Endodermal cell (in vitro differentiated cells): ENCODE data around the gene DAB1. TPM values are rescaled to one million over a fixed set of nuclear protein-coding genes. Genes with fewer than 3 reads are reported as not detected.

ENCODE experiments used
- DNase-seq: peaks from one replicate; pipeline ENCODE4 v3.0.0-alpha.2; 2017
- H3K27ac ChIP-seq: 2 replicates; pipeline ENCODE4 v1.5.1; 2013; ENCODE audit warnings: mild to moderate bottlenecking, low read depth, low read length, moderate library complexity
- H3K27me3 ChIP-seq: 2 replicates; pipeline ENCODE4 v1.6.1; 2013; ENCODE audit warnings: mild to moderate bottlenecking, low read length, moderate library complexity; ENCODE audit not compliant: insufficient read depth, control insufficient read depth, poor library complexity, severe bottlenecking
- H3K36me3 ChIP-seq: 2 replicates; pipeline ENCODE4 v1.7.0; 2013; ENCODE audit warnings: mild to moderate bottlenecking, low read length, moderate library complexity; ENCODE audit not compliant: control insufficient read depth, insufficient read depth
- H3K4me1 ChIP-seq: one replicate; pipeline ENCODE4 v1.7.0; 2013; ENCODE audit warnings: low read length; ENCODE audit not compliant: control insufficient read depth, insufficient read depth
- H3K4me3 ChIP-seq: 2 replicates; pipeline ENCODE4 v1.5.1; 2013; ENCODE audit warnings: mild to moderate bottlenecking, low read length, moderate library complexity
- H3K9ac ChIP-seq: 2 replicates; pipeline ENCODE4 v1.6.1; 2013; ENCODE audit warnings: mild to moderate bottlenecking, low read length, moderate library complexity; ENCODE audit not compliant: poor library complexity, severe bottlenecking; ENCODE audit errors: extremely low read depth
- H3K9me3 ChIP-seq: 2 replicates; pipeline ENCODE4 v1.6.1; 2013; ENCODE audit warnings: mild to moderate bottlenecking, low read length, moderate library complexity; ENCODE audit not compliant: control insufficient read depth
- H3K27ac Mint-ChIP-seq: 2 replicates; pipeline ENCODE4 v1.8.0; 2020; ENCODE audit warnings: mixed read lengths
- H3K27me3 Mint-ChIP-seq: 2 replicates; pipeline ENCODE4 v1.8.0; 2021; ENCODE audit warnings: mild to moderate bottlenecking, mixed read lengths; ENCODE audit not compliant: insufficient read depth
- H3K36me3 Mint-ChIP-seq: 2 replicates; pipeline ENCODE4 v1.8.0; 2020; ENCODE audit warnings: low read depth, mixed read lengths
- H3K4me1 Mint-ChIP-seq: 2 replicates; pipeline ENCODE4 v1.8.0; 2020; ENCODE audit warnings: mixed read lengths
- H3K4me3 Mint-ChIP-seq: 2 replicates; pipeline ENCODE4 v1.8.0; 2020; ENCODE audit warnings: mild to moderate bottlenecking, moderate library complexity, mixed read lengths
- H3K9me3 Mint-ChIP-seq: 2 replicates; pipeline ENCODE4 v1.8.0; 2020; ENCODE audit warnings: mild to moderate bottlenecking, mixed read lengths
- WGBS, 2 experiments: methylation state at CpG; one replicate each; pipeline versions ENCODE4 v1.1.5 to v1.1.7; 2013; ENCODE audit warnings: missing lambda C conversion rate in 2 of 2, mixed read lengths in 1 of 2; ENCODE audit not compliant: insufficient coverage in 1 of 2, insufficient read length in 1 of 2; 5-methylcytosine and 5-hydroxymethylcytosine counted together
- total RNA-seq, 2 donors: library from RNA; stranded (reverse); fragmentation: NEBNext Ultra II Directional in 1 of 2; extraction: Animal tissue kit (Norgen Biotek cat#: 25700) in 1 of 2; gene quantifications; 2 replicates in 1 of 2; 3 replicates in 1 of 2; pipeline ENCODE4 v1.2.1, GENCODE V29; 2021
- TF ChIP-seq, protein P1 (sequence below): fragments of 200-600 bp; sonication (generic); conservative IDR thresholded peaks from 2 replicates; pipeline ENCODE4 v1.5.0; 2021; ENCODE audit warnings: antibody characterized with exemption, mild to moderate bottlenecking

Gene DAB1
- total RNA-seq, 2 donors from 2014 or later = 32.0 to 36.2 TPM

DNA sequence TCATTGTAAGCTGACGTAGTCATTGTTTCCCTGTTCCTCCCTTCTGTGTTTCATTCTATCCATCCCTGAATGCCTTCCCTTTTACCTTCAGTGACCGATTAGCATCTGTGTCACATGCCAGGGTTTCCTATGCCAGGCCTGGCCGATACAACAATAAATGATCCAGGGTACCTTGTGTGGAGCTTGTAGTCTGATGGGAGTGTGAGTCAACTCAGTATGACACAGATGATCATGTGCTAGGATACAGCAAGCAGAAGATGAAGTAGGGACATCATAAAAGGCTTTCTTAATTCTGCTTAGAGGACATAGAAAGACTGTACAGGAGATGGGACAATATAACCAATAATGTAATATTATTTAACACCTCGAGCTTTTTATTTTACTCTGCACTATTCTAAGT, 294.0 kb downstream of the DAB1 start:
- Mint-ChIP-seq H3K36me3 (no peaks in the 10 kb centered on the region), H3K27ac (no peak overlapping the region), H3K9me3 (no peaks in the 10 kb centered on the region), H3K4me3 (no peak overlapping the region), H3K4me1 (no peaks in the 10 kb centered on the region), H3K27me3 (no peaks in the 10 kb centered on the region)
- no peak overlapping the region for H3K27ac ChIP-seq
- H3K9ac ChIP-seq = no peak overlapping the region
- H3K9me3 ChIP-seq = no peaks in the 10 kb centered on the region
- WGBS, 2 experiments = 92 to 93% methylated on average over 1 to 4 of the region's 4 CpGs
- no peak overlapping the region for H3K4me3 ChIP-seq
- TF ChIP-seq, protein P1, sequence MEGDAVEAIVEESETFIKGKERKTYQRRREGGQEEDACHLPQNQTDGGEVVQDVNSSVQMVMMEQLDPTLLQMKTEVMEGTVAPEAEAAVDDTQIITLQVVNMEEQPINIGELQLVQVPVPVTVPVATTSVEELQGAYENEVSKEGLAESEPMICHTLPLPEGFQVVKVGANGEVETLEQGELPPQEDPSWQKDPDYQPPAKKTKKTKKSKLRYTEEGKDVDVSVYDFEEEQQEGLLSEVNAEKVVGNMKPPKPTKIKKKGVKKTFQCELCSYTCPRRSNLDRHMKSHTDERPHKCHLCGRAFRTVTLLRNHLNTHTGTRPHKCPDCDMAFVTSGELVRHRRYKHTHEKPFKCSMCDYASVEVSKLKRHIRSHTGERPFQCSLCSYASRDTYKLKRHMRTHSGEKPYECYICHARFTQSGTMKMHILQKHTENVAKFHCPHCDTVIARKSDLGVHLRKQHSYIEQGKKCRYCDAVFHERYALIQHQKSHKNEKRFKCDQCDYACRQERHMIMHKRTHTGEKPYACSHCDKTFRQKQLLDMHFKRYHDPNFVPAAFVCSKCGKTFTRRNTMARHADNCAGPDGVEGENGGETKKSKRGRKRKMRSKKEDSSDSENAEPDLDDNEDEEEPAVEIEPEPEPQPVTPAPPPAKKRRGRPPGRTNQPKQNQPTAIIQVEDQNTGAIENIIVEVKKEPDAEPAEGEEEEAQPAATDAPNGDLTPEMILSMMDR = no peak
- H3K4me1 ChIP-seq = no peaks in the 10 kb centered on the region
- no peaks in the 10 kb centered on the region for H3K36me3 ChIP-seq
- DNase-seq = no peak
- no peaks in the 10 kb centered on the region for H3K27me3 ChIP-seq

DNA sequence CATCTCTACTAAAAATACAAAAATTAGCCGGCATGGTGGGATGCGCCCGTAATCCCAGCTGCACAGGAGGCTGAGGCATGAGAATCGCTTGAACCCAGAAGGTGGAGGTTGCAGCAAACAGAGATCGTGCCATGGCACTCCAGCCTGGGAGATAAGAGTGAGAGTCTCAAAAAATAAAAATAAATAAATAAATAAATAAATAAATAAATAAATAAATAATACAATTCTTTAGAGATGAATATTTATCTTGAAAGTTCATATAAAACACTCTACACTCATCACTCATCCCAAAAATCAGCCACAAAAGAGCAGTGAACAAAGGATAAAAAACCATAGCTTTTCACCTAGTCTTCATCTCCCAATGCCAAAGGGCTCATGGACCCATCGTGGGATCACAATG, 295.9 kb downstream of the DAB1 start:
- WGBS, 2 experiments = 87 to 97% methylated on average over 3 to 6 of the region's 6 CpGs
- Mint-ChIP-seq H3K36me3 (no peaks in the 10 kb centered on the region), H3K4me1 (no peaks in the 10 kb centered on the region), H3K4me3 (no peak overlapping the region), H3K27ac (no peak overlapping the region), H3K9me3 (no peaks in the 10 kb centered on the region), H3K27me3 (no peaks in the 10 kb centered on the region)
- peaks cover 3% of the 10 kb centered on the region for H3K36me3 ChIP-seq
- H3K4me3 ChIP-seq = no peak overlapping the region
- H3K4me1 ChIP-seq = no peaks in the 10 kb centered on the region
- H3K27me3 ChIP-seq = no peaks in the 10 kb centered on the region
- H3K27ac ChIP-seq = no peak overlapping the region
- TF ChIP-seq, protein P1 = no peak
- no peak overlapping the region for H3K9ac ChIP-seq
- DNase-seq = no peak
- H3K9me3 ChIP-seq = no peaks in the 10 kb centered on the region

DNA sequence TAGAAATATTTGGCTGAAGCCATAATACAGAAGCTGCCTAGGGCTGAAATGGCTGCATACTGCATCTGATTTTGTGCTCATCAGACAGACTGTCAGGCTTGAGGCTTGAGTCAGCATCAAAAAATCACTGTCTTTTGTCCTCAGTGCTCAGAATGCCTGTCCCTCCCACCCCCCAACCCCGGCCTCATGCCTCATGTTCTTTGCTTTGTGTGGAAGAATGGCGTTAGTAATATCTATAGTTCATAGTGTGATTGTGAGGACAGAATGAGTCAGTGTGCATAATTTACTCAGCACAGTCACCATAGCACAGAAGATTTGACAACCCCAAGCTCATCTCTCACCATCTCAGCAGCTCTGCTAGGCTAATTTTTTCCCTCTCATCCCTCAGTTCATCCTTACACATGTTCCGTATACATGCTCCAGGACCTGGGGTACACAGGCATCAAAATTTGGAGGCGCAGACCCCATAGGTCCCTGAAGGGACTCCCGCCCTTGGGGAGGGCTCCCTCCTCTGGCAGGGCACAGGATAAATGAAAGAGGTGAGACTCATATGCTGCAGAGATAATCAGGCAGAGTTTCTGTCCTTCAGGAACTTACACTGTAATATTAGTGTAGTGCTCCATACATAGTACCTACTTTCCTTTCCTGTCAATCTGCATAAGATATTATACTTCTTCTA, 299.0 kb downstream of the DAB1 start:
- H3K27ac ChIP-seq = peak overlapping the region; percentile 49
- no peak for DNase-seq
- no peak overlapping the region for H3K27ac Mint-ChIP-seq
- H3K9me3 ChIP-seq = no peaks in the 10 kb centered on the region
- no peak overlapping the region for H3K9ac ChIP-seq
- no peaks in the 10 kb centered on the region for H3K27me3 Mint-ChIP-seq
- no peaks in the 10 kb centered on the region for H3K36me3 Mint-ChIP-seq
- peaks cover 3% of the 10 kb centered on the region for H3K36me3 ChIP-seq
- peaks cover 3% of the 10 kb centered on the region for H3K4me1 ChIP-seq
- 91 to 100% methylated on average over 2 to 5 of the region's 5 CpGs for WGBS, 2 experiments
- H3K4me3 ChIP-seq = no peak overlapping the region
- TF ChIP-seq, protein P1 = peak; percentile 66
- H3K4me3 Mint-ChIP-seq = no peak overlapping the region
- peaks cover 18% of the 10 kb centered on the region for H3K4me1 Mint-ChIP-seq
- H3K9me3 Mint-ChIP-seq = no peaks in the 10 kb centered on the region
- no peaks in the 10 kb centered on the region for H3K27me3 ChIP-seq
